GM18868 (cell line): ENCODE data around the gene HNRNPA2B1.

Experiments
- ATAC-seq: cut with Tn5 transposase; IDR thresholded peaks from one replicate; pipeline ENCODE4 v1.9.1; 2021; ENCODE audit warnings: mild to moderate bottlenecking, moderate library complexity; ENCODE audit not compliant: unreplicated experiment

The HNRNPA2B1 gene

GRCh38 chr7:26200444-26201246 is at the start of gene HNRNPA2B1:
Gene HNRNPA2B1, minus strand, starts transcription at chr7:26200746. Its CDS starts 169 bp downstream, at chr7:26200577.
- peak; percentile 55 for ATAC-seq

- no peak for ATAC-seq
These were observed 49.7 kb upstream of the HNRNPA2B1 start for GRCh38 chr7:26250239-26250638.

- ATAC-seq, result no peak
These were observed 44.6 kb upstream of the HNRNPA2B1 start for GRCh38 chr7:26245150-26245549.

- no peak for ATAC-seq
These were observed 37.5 kb upstream of the HNRNPA2B1 start for GRCh38 chr7:26238032-26238431.

- ATAC-seq, result no peak
These were observed 36.7 kb upstream of the HNRNPA2B1 start for GRCh38 chr7:26237035-26237807.

GRCh38 chr7:26233902-26234511 is 33.5 kb upstream of the HNRNPA2B1 start:
- ATAC-seq, result no peak

GRCh38 chr7:26227987-26228386 is 27.4 kb upstream of the HNRNPA2B1 start:
- ATAC-seq, result no peak

GRCh38 chr7:26224359-26224758 is 23.8 kb upstream of the HNRNPA2B1 start:
- no peak for ATAC-seq

GRCh38 chr7:26216049-26216448 is 15.5 kb upstream of the HNRNPA2B1 start:
- no peak for ATAC-seq

- ATAC-seq, result no peak
These were observed 13.4 kb upstream of the HNRNPA2B1 start for GRCh38 chr7:26213807-26214515.

GRCh38 chr7:26212921-26213718 is 12.6 kb upstream of the HNRNPA2B1 start:
- ATAC-seq, result no peak

GRCh38 chr7:26208040-26208439 is 7.5 kb upstream of the HNRNPA2B1 start:
- ATAC-seq, result no peak

GRCh38 chr7:26203016-26203415 is 2.5 kb upstream of the HNRNPA2B1 start:
- ATAC-seq, result no peak

- no peak for ATAC-seq
These were observed 1.8 kb upstream of the HNRNPA2B1 start for GRCh38 chr7:26202019-26202990.

GRCh38 chr7:26201247-26202018 is 887 bp upstream of the HNRNPA2B1 start, which contains the start of gene CBX3:
Gene CBX3, plus strand, starts transcription at chr7:26201745. Its CDS starts 1,254 bp downstream, at chr7:26202999.
- peak; percentile 45 for ATAC-seq

- ATAC-seq, result no peak
These were observed 505 bp downstream of the HNRNPA2B1 start for GRCh38 chr7:26200038-26200443.

GRCh38 chr7:26199301-26200037 is 1.1 kb downstream of the HNRNPA2B1 start:
- ATAC-seq, result no peak
